ENCODE measurements around the gene KRT75. TPM values are rescaled to one million over a fixed set of nuclear protein-coding genes. Genes with fewer than 3 reads are reported as not detected.

The KRT75 gene
- total RNA-seq, 1 experiment from 2014 or later, result not detected

GRCh38 chr12:52423661-52424500, 10.3 kb downstream of the KRT75 start:
- POLR2A ChIA-PET, result interaction anchor here (0.6 kb wide), 3 partner anchors 28 to 1017 kb away, joined by 3 read pairs; no protein-coding TSS in a partner anchor
- no peak overlapping the region for H3K27ac Mint-ChIP-seq (ENCODE audit: low read depth, unreplicated experiment)

GRCh38 chr12:52423035-52423434, 11.1 kb downstream of the KRT75 start:
- Mint-ChIP-seq H3K4me1 (ENCODE audit: insufficient read depth, unreplicated experiment) (peaks cover 10% of the 10 kb centered on the region), H3K36me3 (ENCODE audit: insufficient read depth, unreplicated experiment) (no peaks in the 10 kb centered on the region), H3K4me3 (ENCODE audit: unreplicated experiment) (no peak overlapping the region), H3K9me3 (ENCODE audit: unreplicated experiment) (no peaks in the 10 kb centered on the region), H3K27ac (ENCODE audit: low read depth, unreplicated experiment) (peak overlapping the region; percentile 17), H3K27me3 (ENCODE audit: insufficient read depth, unreplicated experiment) (no peaks in the 10 kb centered on the region)
- TF ChIP-seq CTCF (IDR thresholded peaks at IDR 0.05; ENCODE audit: unreplicated experiment), result no peak
- BruUV-seq (replicated peaks), result no TSS peak
- intact Hi-C loops (cut with micrococcal nuclease), result no loop called here
- no peak for DNase-seq (ENCODE audit: unreplicated experiment)
- POLR2A ChIA-PET, result no interaction called here
- CTCF ChIA-PET, result no interaction called here

More at GRCh38 chr12:52423661-52424500, 10.3 kb downstream of the KRT75 start:
- H3K36me3 Mint-ChIP-seq (ENCODE audit: insufficient read depth, unreplicated experiment), result no peaks in the 10 kb centered on the region
- no peak overlapping the region for H3K4me3 Mint-ChIP-seq (ENCODE audit: unreplicated experiment)
- no TSS peak for BruUV-seq (replicated peaks)
- CTCF ChIA-PET, result interaction anchor here (0.6 kb wide), 1 partner anchor 157 kb away, joined by 3 read pairs; no protein-coding TSS in a partner anchor
- intact Hi-C loops (cut with micrococcal nuclease), result no loop called here
- no peak for DNase-seq (ENCODE audit: unreplicated experiment)
- no peaks in the 10 kb centered on the region for H3K9me3 Mint-ChIP-seq (ENCODE audit: unreplicated experiment)
- H3K27me3 Mint-ChIP-seq (ENCODE audit: insufficient read depth, unreplicated experiment), result peaks cover 8% of the 10 kb centered on the region
- TF ChIP-seq CTCF (IDR thresholded peaks at IDR 0.05; ENCODE audit: unreplicated experiment), result no peak
- H3K4me1 Mint-ChIP-seq (ENCODE audit: insufficient read depth, unreplicated experiment), result peaks cover 10% of the 10 kb centered on the region

DNA sequence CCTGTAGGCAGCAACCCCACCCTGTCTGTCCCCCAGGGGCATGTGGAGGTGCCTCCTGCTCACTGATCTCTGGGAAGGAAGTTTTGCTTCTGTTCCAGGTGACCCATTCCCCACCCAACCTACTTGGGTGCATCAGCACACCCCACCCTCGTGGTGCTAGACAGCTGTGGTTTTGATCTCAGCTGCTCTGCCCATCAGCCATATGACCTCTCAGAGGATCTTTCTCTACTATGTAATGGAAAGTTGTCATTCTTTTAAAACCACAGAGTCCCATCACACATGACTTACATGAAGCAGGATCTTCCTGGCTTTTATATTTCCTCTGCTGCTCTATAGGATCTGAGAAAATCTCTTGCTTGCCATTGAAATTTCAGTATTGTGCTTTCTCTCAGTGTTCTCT, 14.5 kb downstream of the KRT75 start:
- peak overlapping the region; percentile 5 for H3K27ac Mint-ChIP-seq (ENCODE audit: low read depth, unreplicated experiment)
- TF ChIP-seq CTCF (IDR thresholded peaks at IDR 0.05; ENCODE audit: unreplicated experiment), result no peak
- no peaks in the 10 kb centered on the region for H3K27me3 Mint-ChIP-seq (ENCODE audit: insufficient read depth, unreplicated experiment)
- intact Hi-C loops (cut with micrococcal nuclease), result no loop called here
- no TSS peak for BruUV-seq (replicated peaks)
- H3K4me3 Mint-ChIP-seq (ENCODE audit: unreplicated experiment), result no peak overlapping the region
- CTCF ChIA-PET, result no interaction called here
- DNase-seq (ENCODE audit: unreplicated experiment), result no peak
- H3K36me3 Mint-ChIP-seq (ENCODE audit: insufficient read depth, unreplicated experiment), result no peaks in the 10 kb centered on the region
- H3K4me1 Mint-ChIP-seq (ENCODE audit: insufficient read depth, unreplicated experiment), result peaks cover 32% of the 10 kb centered on the region
- POLR2A ChIA-PET, result no interaction called here
- no peaks in the 10 kb centered on the region for H3K9me3 Mint-ChIP-seq (ENCODE audit: unreplicated experiment)

DNA sequence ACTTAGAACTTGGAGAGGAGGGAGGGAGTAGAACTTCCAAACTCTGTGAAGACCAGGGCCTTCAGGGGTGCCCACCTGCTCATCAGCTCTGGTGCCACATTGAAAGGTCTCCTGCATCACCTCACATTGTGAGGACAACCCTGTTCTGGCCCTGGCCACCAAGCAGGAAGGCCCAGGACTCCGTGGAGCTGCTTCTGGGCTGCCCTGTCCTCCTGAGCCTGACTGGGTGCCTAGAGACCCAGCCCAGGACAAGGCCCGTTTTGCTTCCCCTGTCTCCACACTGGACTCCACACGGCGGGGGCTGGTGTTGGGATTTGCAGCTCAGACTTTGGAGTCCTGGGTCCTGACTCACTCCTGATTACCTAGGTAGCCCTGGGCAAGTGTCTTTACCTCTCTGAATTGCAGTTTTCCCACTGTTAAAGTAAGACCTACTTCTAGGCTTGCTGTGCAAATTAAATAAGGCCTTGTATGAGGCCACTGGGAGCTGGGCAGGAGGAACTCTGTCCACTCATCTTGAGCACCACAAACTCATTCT, 15.5 kb downstream of the KRT75 start:
- TF ChIP-seq CTCF (IDR thresholded peaks at IDR 0.05; ENCODE audit: unreplicated experiment), result no peak
- Mint-ChIP-seq H3K4me3 (ENCODE audit: unreplicated experiment) (no peak overlapping the region), H3K4me1 (ENCODE audit: insufficient read depth, unreplicated experiment) (peaks cover 32% of the 10 kb centered on the region), H3K27me3 (ENCODE audit: insufficient read depth, unreplicated experiment) (no peaks in the 10 kb centered on the region), H3K36me3 (ENCODE audit: insufficient read depth, unreplicated experiment) (no peaks in the 10 kb centered on the region), H3K9me3 (ENCODE audit: unreplicated experiment) (no peaks in the 10 kb centered on the region), H3K27ac (ENCODE audit: low read depth, unreplicated experiment) (no peak overlapping the region)
- no TSS peak for BruUV-seq (replicated peaks)
- intact Hi-C loops (cut with micrococcal nuclease), result no loop called here
- ChIA-PET CTCF (interaction anchor here (0.5 to 1.1 kb wide), 3 partner anchors 9 to 92 kb away, joined by 3 to 6 read pairs (median 3); no protein-coding TSS in a partner anchor), POLR2A (interaction anchor here (0.8 kb wide), 1 partner anchor 33 kb away, joined by 4 read pairs; the partner anchor contains the start of gene KRT6B)
- no peak for DNase-seq (ENCODE audit: unreplicated experiment)

Measured in MCF 10A (cell line).